K562 (cell line): Measurements from ENCODE around the gene CPNE2. TPM values are rescaled to one million over a fixed set of nuclear protein-coding genes. Genes with fewer than 3 reads are reported as not detected.

ENCODE experiments used
- ATAC-seq: fragments of 200-7000 bp; cut with Tn5 transposase; 3 replicates; pipeline ENCODE4 v1.9.1; 2020; ENCODE audit warnings: moderate library complexity
- BruUV-seq: library from RNA; stranded (reverse); fragments of 400-500 nt; replicated peaks from 2 replicates; lab custom pipeline; 2021; lab: Mats Ljungman, UMichigan
- CTCF ChIA-PET: fragments of 300-600 bp; formaldehyde crosslinking; extraction: SDS; loops from one replicate; lab custom pipeline; 2021; ENCODE audit warnings: low intra/inter-chr PET ratio; lab: Yijun Ruan, JAX
- POLR2A ChIA-PET: fragments of 300-600, 350-650 bp; sonication (Branson Sonifier 250); formaldehyde crosslinking; extraction: SDS; loops from one replicate; lab custom pipeline; 2021; ENCODE audit warnings: antibody characterized with exemption, inconsistent platforms; lab: Yijun Ruan, JAX
- DNase-seq, 4 experiments: peaks; one replicate each; pipeline versions ENCODE4 v3.0.0 to v3.0.0-alpha.2; 2011 to 2018; ENCODE audit warnings: low spot score in 3 of 4, mixed read lengths in 3 of 4; ENCODE audit errors: extremely low read depth in 1 of 4
- FAIRE-seq: peaks from 2 replicates; lab custom pipeline; 2011; peaks lifted over from hg19 to GRCh38; lab: Jason Lieb, UNC
- H2AFZ ChIP-seq: 2 replicates; pipeline ENCODE4 v1.6.0; 2011; ENCODE audit warnings: low read depth, low read length, control low read depth, inconsistent platforms
- H3K27ac ChIP-seq: fragments of 200-600 bp; 3 replicates; pipeline ENCODE4 v1.8.0; 2011; ENCODE audit warnings: low read depth, mild to moderate bottlenecking, control low read depth, inconsistent platforms, low read length, moderate library complexity, mixed read lengths; ENCODE audit errors: extremely low read depth
- H3K27me3 ChIP-seq, 2 experiments: fragments of 300-600 bp in 1 of 2; 2 replicates in 1 of 2; 3 replicates in 1 of 2; pipeline versions ENCODE4 v1.6.0 to v1.8.0; 2011; ENCODE audit warnings: inconsistent platforms in 2 of 2, low read length in 2 of 2, mild to moderate bottlenecking in 1 of 2, mixed read lengths in 1 of 2, moderate library complexity in 1 of 2; ENCODE audit not compliant: control insufficient read depth in 2 of 2, insufficient read depth in 2 of 2
- H3K36me3 ChIP-seq: fragments of 300-600 bp; 3 replicates; pipeline ENCODE4 v1.8.0; 2011; ENCODE audit warnings: mild to moderate bottlenecking, low read length, inconsistent platforms; ENCODE audit not compliant: control insufficient read depth, insufficient read depth
- H3K4me1 ChIP-seq, 2 experiments: fragments of 200-600 bp in 1 of 2; replicated peaks in 1 of 2; 2 replicates in 1 of 2; 3 replicates in 1 of 2; pipeline versions ENCODE4 v1.5.1 to v1.8.0; 2011; ENCODE audit warnings: inconsistent platforms in 2 of 2, low read length in 2 of 2, mild to moderate bottlenecking in 1 of 2, mixed read lengths in 1 of 2, moderate library complexity in 1 of 2; ENCODE audit not compliant: control insufficient read depth in 2 of 2, insufficient read depth in 2 of 2
- H3K4me2 ChIP-seq: 2 replicates; pipeline ENCODE4 v1.6.1; 2011; ENCODE audit warnings: low read length, control low read depth, inconsistent platforms, mixed read lengths; ENCODE audit not compliant: insufficient read depth
- H3K4me3 ChIP-seq: fragments of 200-600 bp; sonication (generic), shearing (Covaris generic); 2 replicates; pipeline ENCODE4 v1.5.1; 2016; ENCODE audit warnings: control low read depth, inconsistent platforms
- H3K79me2 ChIP-seq: fragments of 200-600 bp; 3 replicates; pipeline ENCODE4 v1.8.0; 2011; ENCODE audit warnings: low read length, inconsistent platforms; ENCODE audit not compliant: control insufficient read depth, insufficient read depth
- H3K9ac ChIP-seq, 2 experiments: 2 replicates each; pipeline versions ENCODE4 v1.6.0 to v1.6.1; 2011; ENCODE audit warnings: low read depth in 2 of 2, low read length in 2 of 2, control low read depth in 1 of 2, inconsistent platforms in 1 of 2, mild to moderate bottlenecking in 1 of 2, mixed read lengths in 1 of 2; ENCODE audit not compliant: insufficient read depth in 1 of 2
- H3K9me1 ChIP-seq: one replicate; pipeline ENCODE4 v1.6.0; 2011; ENCODE audit warnings: inconsistent platforms, mild to moderate bottlenecking, low read length, moderate library complexity; ENCODE audit not compliant: control insufficient read depth, insufficient read depth
- H3K9me3 ChIP-seq: replicated peaks from 2 replicates; pipeline ENCODE4 v1.5.1; 2011; ENCODE audit warnings: low read depth, low read length, inconsistent platforms; ENCODE audit not compliant: control insufficient read depth, insufficient read depth
- H4K20me1 ChIP-seq: replicated peaks from 2 replicates; pipeline ENCODE4 v1.6.1; 2011; ENCODE audit warnings: low read length, inconsistent platforms, mixed read lengths; ENCODE audit not compliant: control insufficient read depth, insufficient read depth
- CAMTA2 ChIP-seq: fragments of 250-450 bp; sonication (Bioruptor Pico); conservative IDR thresholded peaks from 2 replicates; pipeline ENCODE4 v1.5.1; 2022
- CREB3 ChIP-seq: fragments of 450-650 bp; conservative IDR thresholded peaks from 2 replicates; pipeline ENCODE4 v1.6.1; 2016; ENCODE audit warnings: missing genetic modification characterization, low read depth, mild to moderate bottlenecking, missing compliant biosample characterization, moderate library complexity
- CREBBP ChIP-seq: IDR thresholded peaks from one replicate; pipeline ENCODE4 v1.6.1; 2012; ENCODE audit warnings: low read depth, mild to moderate bottlenecking, control low read depth, inconsistent platforms, low read length
- EWSR1 ChIP-seq: fragments of 450-650 bp; IDR thresholded peaks from 2 replicates; pipeline ENCODE4 v1.6.1; 2018; ENCODE audit warnings: borderline replicate concordance, mild to moderate bottlenecking, low read depth, moderate library complexity; ENCODE audit not compliant: partially characterized antibody
- GTF2E2 ChIP-seq: fragments of 200-800 bp; sonication (Bioruptor generic); IDR thresholded peaks from 2 replicates; pipeline ENCODE4 v1.6.1; 2016; ENCODE audit warnings: missing genetic modification characterization, missing compliant biosample characterization
- NFIX ChIP-seq: fragments of 250-450 bp; sonication (Bioruptor Pico); IDR thresholded peaks from 2 replicates; pipeline ENCODE4 v1.4.0; 2020; ENCODE audit warnings: low read depth, mild to moderate bottlenecking, moderate library complexity
- PHF20 ChIP-seq: fragments of 450-650 bp; IDR thresholded peaks from 2 replicates; pipeline ENCODE4 v1.6.1; 2018; ENCODE audit not compliant: partially characterized antibody
- RAD21 ChIP-seq, 2 experiments: fragments of 250-450 bp in 1 of 2; fragments of 450-650 bp in 1 of 2; sonication (Bioruptor Pico) in 1 of 2; formaldehyde crosslinking in 1 of 2; IDR thresholded peaks in 1 of 2; conservative IDR thresholded peaks in 1 of 2; 2 replicates each; pipeline versions ENCODE4 v1.4.0 to v1.8.0; 2020 to 2022; ENCODE audit warnings: mild to moderate bottlenecking in 2 of 2, moderate library complexity in 1 of 2
- THAP12 ChIP-seq: fragments of 250-450 bp; sonication (Bioruptor Pico); IDR thresholded peaks from 2 replicates; pipeline ENCODE4 v1.9.0; 2021; ENCODE audit warnings: mild to moderate bottlenecking, inconsistent platforms
- ZNF253 ChIP-seq: fragments of 250-450 bp; sonication (Bioruptor Pico); conservative IDR thresholded peaks from 2 replicates; pipeline ENCODE4 v1.6.1; 2021; ENCODE audit warnings: mild to moderate bottlenecking
- ZNF407 ChIP-seq: fragments of 450-650 bp; IDR thresholded peaks from 2 replicates; pipeline ENCODE4 v1.6.1; 2016; ENCODE audit warnings: low read depth
- WGBS: fragments of 100-300 bp; shearing (Covaris generic); methylation state at CpG from one replicate; pipeline ENCODE4 v1.1.6; 2016; ENCODE audit warnings: low coverage, mixed read lengths; ENCODE audit not compliant: insufficient coverage; ENCODE audit errors: missing lambda C conversion rate; 5-methylcytosine and 5-hydroxymethylcytosine counted together
- in situ Hi-C: fragments of 300-500 bp; cut with MboI; formaldehyde crosslinking; loops from 4 replicates; pipeline ENCODE4 v1.15.0; 2018; ENCODE audit warnings: inconsistent platforms, mixed read lengths
- intact Hi-C: fragments of 100-400 bp; cut with micrococcal nuclease; formaldehyde crosslinking; loops from 2 replicates; pipeline ENCODE4 v1.14.2; 2022
- polyA plus RNA-seq, 8 experiments: library from polyadenylated mRNA; depleted of rRNA in 4 of 8; stranded (reverse) in 5 of 8; unstranded in 3 of 8; fragments of >200 nt; fragmentation: Nextera tagmentation in 2 of 8; fragmentation: Illumina TruSeq in 1 of 8; extraction: Ambion mirVana in 2 of 8; extraction: Trizol in 1 of 8; gene quantifications; 2 replicates each; pipeline versions ENCODE4 v1.2.1 to v1.2.3, GENCODE V29; 2011 to 2014; ENCODE audit warnings: inconsistent platforms in 1 of 8, missing spikeins in 1 of 8
- total RNA-seq, 7 experiments: library from RNA; depleted of rRNA in 6 of 7; stranded (reverse); fragments of >200 nt in 6 of 7; fragmentation: Illumina TruSeq in 2 of 7; extraction: Trizol in 2 of 7; gene quantifications; 2 replicates each; pipeline versions ENCODE4 v1.2.1 to v1.2.3, GENCODE V29; 2011 to 2021; ENCODE audit warnings: low replicate concordance in 1 of 7

CPNE2 gene
- total and polyA plus RNA-seq, 9 of the 15 experiments (the other 6 are each of a cell fraction or from before 2014, with no cell fraction given), result 3.0 to 13.9 (median 8.6) TPM

GRCh38 chr16:57133886-57134285, 41.5 kb downstream of the CPNE2 start:
- H3K27me3 ChIP-seq, result no peaks in the 10 kb centered on the region
- no TSS peak for BruUV-seq
- no peaks in the 10 kb centered on the region for H3K9me1 ChIP-seq
- intact Hi-C loops (no loop called here), in situ Hi-C loops (no loop called here)
- DNase-seq, result no peak
- peak; percentile 37 for ATAC-seq
- H2AFZ ChIP-seq, result no peak overlapping the region
- H3K4me1 ChIP-seq, result peaks cover 0 to 5% of the 10 kb centered on the region in 2 experiments; a peak in 3 of 5 replicates
- H4K20me1 ChIP-seq, result 0 out of 2 replicates have a peak, but pooled peaks cover 3% of the 10 kb centered on the region
- POLR2A ChIA-PET, result interaction anchor here (0.6 to 1.0 kb wide), 2 partner anchors 10 to 27 kb away, joined by 3 read pairs; no protein-coding TSS in a partner anchor
- CTCF ChIA-PET, result no interaction called here
- H3K27ac ChIP-seq, result no peak overlapping the region
- no peaks in the 10 kb centered on the region for H3K79me2 ChIP-seq
- no peaks in the 10 kb centered on the region for H3K36me3 ChIP-seq
- 36% methylated on average over 10 of the region's 10 CpGs for WGBS
- H3K4me3 ChIP-seq, result no peak overlapping the region
- no peaks in the 10 kb centered on the region for H3K9me3 ChIP-seq
- no peak for FAIRE-seq
- no peak overlapping the region for H3K4me2 ChIP-seq
- H3K9ac ChIP-seq, result peak overlapping the region in 1 of 2 experiments; percentile 14; a peak in 1 of 4 replicates
- no peak for TF ChIP-seq PHF20
- no peak for TF ChIP-seq CREB3 (tag)
- no peak for TF ChIP-seq CAMTA2 (CRISPR knock-in tag)
- TF ChIP-seq CREBBP, result no peak
- TF ChIP-seq NFIX (CRISPR knock-in tag), result no peak
- no peak for TF ChIP-seq THAP12 (CRISPR knock-in tag)
- no peak for TF ChIP-seq EWSR1
- TF ChIP-seq GTF2E2 (tag), result no peak
- no peak for TF ChIP-seq ZNF253 (CRISPR knock-in tag)
- no peak for TF ChIP-seq RAD21 (CRISPR knock-in tag; conservative IDR thresholded peaks at IDR 0.05 in 1 of 2, IDR thresholded peaks at IDR 0.05 in 1 of 2)
- TF ChIP-seq ZNF407, result no peak
